Occipital lobe (tissue), 2 donors: Measurements from ENCODE around the gene CHCHD3. TPM values are rescaled to one million over a fixed set of nuclear protein-coding genes. Genes with fewer than 3 reads are reported as not detected.
A peak's percentile ranks its signal among the peaks of the same experiment; 100 is the strongest.

Experiments
- DNase-seq: peaks from one replicate; lab custom pipeline; 2025; lab: John Stamatoyannopoulos, UW
- total RNA-seq: library from RNA; depleted of rRNA; stranded (reverse); fragments of >200 nt; gene quantifications from one replicate; pipeline ENCODE4 v1.2.3, GENCODE V29; 2014

CHCHD3 gene
- total RNA-seq, 1 donor from 2014 or later, result 55.1 TPM

- DNase-seq, result no peak
Measured at GRCh38 chr7:132777414-132777813, 304.5 kb downstream of the CHCHD3 start.

- DNase-seq, result no peak
Measured at GRCh38 chr7:132776048-132776620, 305.8 kb downstream of the CHCHD3 start.

- DNase-seq, result no peak
Measured at GRCh38 chr7:132773527-132773956, 308.3 kb downstream of the CHCHD3 start.

GRCh38 chr7:132771301-132771730 is 310.6 kb downstream of the CHCHD3 start:
- DNase-seq, result no peak

- no peak for DNase-seq
Measured at GRCh38 chr7:132770055-132770454, 311.8 kb downstream of the CHCHD3 start.

GRCh38 chr7:132769280-132769679 is 312.6 kb downstream of the CHCHD3 start:
- no peak for DNase-seq

GRCh38 chr7:132768099-132768498 is 313.8 kb downstream of the CHCHD3 start:
- DNase-seq, result no peak

- no peak for DNase-seq
Measured at GRCh38 chr7:132767378-132767777, 314.5 kb downstream of the CHCHD3 start.

- no peak for DNase-seq
Measured at GRCh38 chr7:132766660-132767059, 315.2 kb downstream of the CHCHD3 start.

- no peak for DNase-seq
Measured at GRCh38 chr7:132765861-132766260, 316.0 kb downstream of the CHCHD3 start.

- DNase-seq, result no peak
Measured at GRCh38 chr7:132764762-132765161, 317.1 kb downstream of the CHCHD3 start.

GRCh38 chr7:132760866-132761265 is 321.0 kb downstream of the CHCHD3 start:
- DNase-seq, result no peak

GRCh38 chr7:132760244-132760623 is 321.7 kb downstream of the CHCHD3 start:
- no peak for DNase-seq

GRCh38 chr7:132759482-132760243 is 322.2 kb downstream of the CHCHD3 start:
- no peak for DNase-seq

GRCh38 chr7:132758986-132759385 is 322.9 kb downstream of the CHCHD3 start:
- no peak for DNase-seq

GRCh38 chr7:132757783-132758182 is 324.1 kb downstream of the CHCHD3 start:
- no peak for DNase-seq

- no peak for DNase-seq
Measured at GRCh38 chr7:132756484-132756990, 325.4 kb downstream of the CHCHD3 start.

- peak; percentile 46 for DNase-seq
Measured at GRCh38 chr7:132755538-132756483, 326.1 kb downstream of the CHCHD3 start.

GRCh38 chr7:132752431-132752830 is 329.5 kb downstream of the CHCHD3 start:
- no peak for DNase-seq

- no peak for DNase-seq
Measured at GRCh38 chr7:132751244-132751647, 330.6 kb downstream of the CHCHD3 start.

GRCh38 chr7:132750530-132751217 is 331.2 kb downstream of the CHCHD3 start:
- no peak for DNase-seq
